Mammary microvascular endothelial cell (primary cell): ENCODE data around the gene RHEB. TPM values are rescaled to one million over a fixed set of nuclear protein-coding genes. Genes with fewer than 3 reads are reported as not detected.

Experiments used
- total RNA-seq: library from RNA; depleted of rRNA; stranded (reverse); fragments of >200 nt; gene quantifications from 2 replicates; pipeline ENCODE4 v1.2.3, GENCODE V29; 2015

The RHEB gene, protein sequence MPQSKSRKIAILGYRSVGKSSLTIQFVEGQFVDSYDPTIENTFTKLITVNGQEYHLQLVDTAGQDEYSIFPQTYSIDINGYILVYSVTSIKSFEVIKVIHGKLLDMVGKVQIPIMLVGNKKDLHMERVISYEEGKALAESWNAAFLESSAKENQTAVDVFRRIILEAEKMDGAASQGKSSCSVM
- 115 and 121 TPM in 2 replicates for total RNA-seq

DNA sequence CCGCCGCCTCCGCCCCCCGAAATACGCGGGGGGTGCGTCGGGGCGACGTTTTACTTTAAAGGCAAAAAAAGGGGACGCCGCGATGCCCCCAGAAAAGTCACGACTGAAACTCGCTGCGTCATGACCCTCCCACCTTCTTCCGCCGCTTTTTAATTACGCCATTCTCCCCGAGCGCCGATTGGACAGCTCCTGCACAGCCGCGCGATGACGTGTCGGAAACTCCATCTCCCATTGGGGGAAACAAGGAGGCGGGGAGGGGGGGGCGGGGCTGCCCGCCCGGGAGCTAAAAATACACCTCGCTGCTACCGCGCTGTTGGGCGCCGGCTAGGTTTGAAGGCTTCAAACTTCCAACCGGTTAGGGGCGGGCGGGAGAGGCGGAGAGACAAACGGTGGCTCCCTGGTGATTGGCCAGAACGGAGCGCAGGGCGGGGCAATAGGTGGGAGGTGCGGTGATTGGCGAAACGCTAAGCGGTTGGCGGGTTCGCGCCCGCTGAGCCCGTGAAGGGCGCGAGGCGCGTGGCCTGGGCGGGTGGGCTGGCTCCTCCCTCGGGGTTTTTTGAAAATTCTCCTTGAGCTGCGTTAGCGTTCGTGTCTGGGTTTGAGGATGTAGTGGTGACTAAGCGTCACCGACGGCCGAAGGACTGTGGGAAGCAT, at the start of gene RHEB:
RHEB (minus strand) TSS at position 131 of the 654 bp plus-strand sequence. CDS start 384 bp downstream, outside the sequence.

DNA sequence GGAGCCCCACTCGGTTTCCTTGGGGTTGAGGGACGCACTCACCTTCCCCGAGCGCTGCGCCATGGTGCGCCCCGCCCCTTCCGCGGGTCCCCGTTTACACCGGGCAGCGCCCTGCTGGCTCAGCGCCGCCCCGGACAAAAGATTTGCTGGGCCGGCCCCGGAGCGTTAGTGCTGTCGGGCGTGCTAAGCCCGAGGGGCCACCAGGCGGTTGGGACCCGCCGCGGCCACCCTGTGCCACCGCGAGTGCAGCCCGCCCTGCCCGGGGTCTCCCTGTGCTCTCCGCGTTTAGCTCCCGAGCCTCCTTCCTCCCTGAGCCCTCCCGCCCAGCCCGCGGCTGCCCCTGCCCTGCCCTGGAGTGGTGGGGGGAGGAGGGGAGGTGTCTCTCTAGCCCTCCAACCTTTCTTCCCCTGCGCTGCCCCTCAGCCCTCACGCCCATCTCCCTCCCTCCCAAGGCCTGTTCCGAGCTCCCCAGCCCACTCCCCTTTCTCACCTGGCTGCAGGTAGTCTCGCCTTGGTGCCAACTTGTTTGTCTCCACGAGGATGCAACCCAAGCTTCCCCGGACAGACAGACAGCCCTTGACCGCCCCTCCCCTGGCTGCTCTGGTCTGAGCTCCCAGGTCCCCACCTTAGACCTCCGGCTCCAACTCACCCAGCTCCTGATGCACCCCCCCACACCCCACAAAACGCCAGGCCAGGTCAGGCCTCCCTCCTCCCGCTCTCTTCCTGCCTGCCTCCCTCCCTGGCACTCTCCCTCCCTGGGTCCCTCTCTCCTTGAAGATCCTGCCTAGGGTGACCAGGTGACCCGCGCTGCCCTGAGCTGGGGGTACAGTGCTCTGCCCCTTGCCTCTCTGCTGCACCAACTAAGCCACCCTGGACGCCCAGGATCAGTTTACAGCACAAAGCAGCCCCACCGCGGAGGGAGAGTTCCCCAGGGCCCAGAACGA, 79.6 kb downstream of the RHEB start, which contains the start of gene CRYGN:
CRYGN (minus strand) TSS at position 287 of the 944 bp plus-strand sequence; CDS start at position 63, 224 bp downstream.

Other genes with a start within 250 kb of the RHEB start
- gene NUB1, start 178.1 kb downstream of the RHEB start, total RNA-seq, result 52.8 and 56.6 TPM in 2 replicates
- not detected in 2 replicates for gene WDR86, start 109.9 kb downstream of the RHEB start, total RNA-seq
- 0.05 TPM in 1 of 2 replicates, not detected in the other for gene CRYGN, start 79.8 kb downstream of the RHEB start, total RNA-seq